ENCODE data around the gene MATN1. TPM values are rescaled to one million over a fixed set of nuclear protein-coding genes. Genes with fewer than 3 reads are reported as not detected.
"Not testable (repeated sequence)": the region's sequence is repeated elsewhere in the genome, so short reads cannot be mapped to it uniquely, and the experiment has no call there.

The MATN1 gene
- polyA plus RNA-seq (ENCODE audit: insufficient read length in 10 of 10) = 1 to 10 TPM in 5 of 10 donors, under 1 TPM in 5; 0.36 to 2.1 (median 1.0) TPM
- long read RNA-seq, donor 1 = 0 reads
- long read RNA-seq, donor 2 = 0 reads
- long read RNA-seq, donor 3 = 0 reads
- long read RNA-seq, donor 4 = 0 reads
- long read RNA-seq, donor 5 = 0 reads
- long read RNA-seq, donor 6 = 0 reads
- long read RNA-seq, donor 7 = 0 reads
- long read RNA-seq, donor 8 = 0 reads
- long read RNA-seq, donor 9 = 0 reads

- DNase-seq = no peak
These were observed at the start of gene MATN1 for GRCh38 chr1:30723331-30723755. Gene MATN1 (minus strand): TSS chr1:30723585. CDS start chr1:30723551, 34 bp downstream.

DNA sequence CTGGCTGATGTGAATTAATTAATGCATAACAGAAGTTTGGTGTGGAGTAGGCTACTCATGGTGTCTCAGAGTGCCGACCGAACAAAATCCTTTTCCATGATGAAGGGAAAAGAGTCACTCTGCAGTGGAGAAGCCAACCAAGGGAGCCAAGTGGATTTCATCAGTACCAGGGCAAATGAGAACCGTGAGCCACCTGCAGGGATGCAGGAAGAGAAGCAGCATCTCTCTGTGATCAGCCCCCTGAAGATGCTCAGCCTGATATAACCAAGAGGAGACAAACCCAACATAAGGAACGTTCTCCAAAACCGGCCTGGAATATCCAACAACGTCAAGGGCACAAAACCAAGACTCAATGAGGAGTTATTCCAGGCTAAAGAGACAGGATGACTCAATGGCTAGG lies 47.6 kb upstream of the MATN1 start:
- no peak for DNase-seq

DNA sequence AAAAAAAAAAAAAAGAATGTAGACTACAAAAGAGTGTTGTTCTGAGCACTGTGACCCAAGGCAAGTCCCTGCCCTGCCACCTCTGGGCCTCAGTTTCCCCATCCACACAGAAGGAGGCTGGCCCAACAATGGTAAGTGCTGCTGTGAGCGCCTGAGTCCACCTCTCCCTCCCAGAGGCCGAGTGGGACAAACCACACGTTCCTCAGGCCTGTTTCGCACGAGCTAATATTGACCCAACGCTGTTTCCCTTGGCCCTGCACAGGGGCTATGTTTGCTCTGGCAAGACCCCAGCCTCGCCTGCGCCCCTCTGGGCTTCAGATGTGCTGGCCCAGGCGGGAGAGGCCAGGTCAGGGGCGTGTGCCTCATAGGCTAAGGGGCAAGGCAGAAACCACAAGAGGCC lies 46.8 kb upstream of the MATN1 start:
- DNase-seq = no peak

GRCh38 chr1:30768830-30769718 lies 45.7 kb upstream of the MATN1 start:
- peak in 1 of 3 donors; percentile 56 for DNase-seq

DNA sequence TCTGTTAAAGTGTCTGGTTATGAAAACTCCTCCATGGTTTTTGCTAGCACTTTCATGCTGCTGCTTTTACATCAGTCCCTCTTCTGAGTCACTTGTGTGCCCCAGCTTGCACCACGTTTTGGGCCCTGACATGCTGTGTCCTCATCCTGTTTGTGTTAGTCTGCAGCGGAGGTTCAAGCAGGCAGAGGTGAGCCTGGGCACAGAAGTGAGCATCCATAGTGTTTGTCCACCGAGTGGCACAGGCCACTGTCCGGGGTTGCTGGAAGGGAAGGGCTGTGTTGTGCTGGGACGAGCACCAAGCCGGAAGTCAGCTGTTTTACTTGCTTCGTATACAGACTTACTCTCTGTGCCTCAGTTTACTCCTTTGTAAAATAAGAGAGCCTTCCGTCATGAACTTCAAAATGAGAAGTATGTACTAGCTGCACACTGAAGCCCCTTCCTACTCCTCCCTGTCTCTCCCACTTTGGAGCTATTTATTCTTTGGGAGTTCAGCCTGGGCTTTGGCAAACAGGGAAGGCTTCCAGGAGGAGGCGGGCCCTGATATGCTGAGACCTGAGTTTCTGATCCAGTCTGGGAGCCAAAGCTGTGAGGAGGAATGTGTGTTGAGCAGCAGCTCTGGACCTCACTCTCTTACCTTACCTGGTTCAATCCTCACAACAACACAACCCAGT lies 44.9 kb upstream of the MATN1 start:
- no peak for DNase-seq

DNA sequence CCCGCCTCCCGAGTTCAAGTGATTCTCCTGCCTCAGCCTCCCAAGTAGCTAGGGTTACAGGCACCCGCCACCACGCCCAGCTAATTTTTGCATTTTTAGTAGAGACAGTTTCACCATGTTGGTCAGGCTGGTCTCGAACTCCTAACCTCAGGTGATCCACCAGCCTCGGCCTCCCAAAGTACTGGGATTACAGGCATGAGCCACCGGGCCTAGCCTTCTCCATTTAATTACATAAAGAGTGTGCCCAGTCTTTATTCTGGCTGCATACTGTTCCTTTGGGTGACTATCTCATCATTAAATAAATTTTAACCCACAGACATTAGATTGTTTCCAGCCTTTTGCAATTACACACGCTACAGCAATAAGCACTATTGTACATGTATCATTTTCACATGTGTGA lies 43.6 kb upstream of the MATN1 start:
- DNase-seq = not testable (repeated sequence)

DNA sequence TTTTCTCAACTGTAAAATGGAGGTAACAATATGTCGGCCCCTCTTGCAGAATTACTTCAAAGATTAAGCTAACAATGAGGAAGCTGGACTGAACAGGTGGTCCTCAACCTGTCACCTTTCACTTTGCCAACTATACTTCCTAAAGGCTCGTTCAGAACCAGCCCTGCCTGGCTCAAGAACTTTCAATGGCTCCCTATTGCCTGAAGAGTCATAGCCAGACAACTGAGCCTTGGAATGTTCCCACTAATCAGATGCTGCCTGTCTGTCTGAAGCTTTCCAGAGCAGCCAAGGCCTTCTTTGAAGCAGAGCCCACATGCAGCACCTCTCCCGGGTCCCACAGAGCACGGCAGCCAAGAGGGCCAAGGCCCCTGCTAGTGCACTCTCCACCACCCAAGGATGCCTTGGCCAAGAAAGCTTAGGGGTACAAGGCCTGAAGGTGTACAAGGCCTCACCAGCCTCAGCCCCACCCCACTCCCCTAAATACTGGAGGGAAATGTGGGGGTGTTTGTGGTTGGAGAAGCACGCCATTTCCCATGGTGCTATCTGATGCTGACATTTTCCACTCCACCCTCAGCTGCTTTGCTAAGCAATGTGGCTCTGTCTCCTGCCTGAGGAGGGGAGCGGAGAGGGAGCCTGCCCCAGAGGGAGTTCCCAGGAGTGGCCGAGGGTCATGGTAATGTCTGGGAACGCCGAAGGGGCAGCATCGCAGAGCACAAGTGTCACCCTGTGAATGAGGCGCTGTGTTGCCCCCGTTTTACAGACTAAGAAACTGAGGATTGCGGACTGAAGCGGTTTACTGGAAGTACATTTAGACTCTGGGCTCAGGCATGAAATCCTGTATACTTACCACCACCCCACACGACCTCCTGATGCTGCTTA lies 42.4 kb upstream of the MATN1 start:
- no peak for DNase-seq

GRCh38 chr1:30764939-30765555 lies 41.7 kb upstream of the MATN1 start:
- no peak for DNase-seq

- no peak for DNase-seq
These were observed 41.0 kb upstream of the MATN1 start for GRCh38 chr1:30764396-30764795.

DNA sequence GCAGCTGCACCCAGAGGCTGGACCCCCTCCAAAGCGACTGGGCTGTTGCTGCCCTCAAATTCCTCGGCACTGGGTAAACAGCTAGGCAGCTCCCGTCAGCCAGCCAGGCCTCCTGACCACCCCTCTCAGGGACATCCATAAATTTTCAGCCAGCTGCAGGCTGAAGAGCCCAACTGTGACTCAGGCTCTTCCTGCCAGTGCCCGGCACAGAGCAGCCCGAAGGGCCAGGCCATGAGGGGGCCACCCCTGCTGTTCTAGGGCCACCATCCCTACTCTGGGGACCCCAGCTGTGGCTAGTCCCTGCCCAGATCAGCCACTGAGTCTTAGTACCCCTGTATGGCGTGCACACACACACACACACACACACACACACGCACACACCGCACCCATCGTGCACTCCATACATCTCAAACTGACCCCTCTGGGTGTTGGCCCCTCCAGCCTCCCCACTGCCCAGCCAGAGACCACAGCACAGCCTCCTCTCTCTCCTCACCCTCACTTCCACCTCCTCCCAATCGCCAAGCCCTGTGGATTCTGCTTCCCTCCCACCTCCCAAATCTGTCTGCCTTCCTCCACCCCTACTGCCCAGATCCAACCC lies 40.4 kb upstream of the MATN1 start:
- DNase-seq = peak in 2 of 3 donors; percentile 46 to 71

GRCh38 chr1:30762930-30763650 lies 39.7 kb upstream of the MATN1 start:
- DNase-seq = no peak

DNA sequence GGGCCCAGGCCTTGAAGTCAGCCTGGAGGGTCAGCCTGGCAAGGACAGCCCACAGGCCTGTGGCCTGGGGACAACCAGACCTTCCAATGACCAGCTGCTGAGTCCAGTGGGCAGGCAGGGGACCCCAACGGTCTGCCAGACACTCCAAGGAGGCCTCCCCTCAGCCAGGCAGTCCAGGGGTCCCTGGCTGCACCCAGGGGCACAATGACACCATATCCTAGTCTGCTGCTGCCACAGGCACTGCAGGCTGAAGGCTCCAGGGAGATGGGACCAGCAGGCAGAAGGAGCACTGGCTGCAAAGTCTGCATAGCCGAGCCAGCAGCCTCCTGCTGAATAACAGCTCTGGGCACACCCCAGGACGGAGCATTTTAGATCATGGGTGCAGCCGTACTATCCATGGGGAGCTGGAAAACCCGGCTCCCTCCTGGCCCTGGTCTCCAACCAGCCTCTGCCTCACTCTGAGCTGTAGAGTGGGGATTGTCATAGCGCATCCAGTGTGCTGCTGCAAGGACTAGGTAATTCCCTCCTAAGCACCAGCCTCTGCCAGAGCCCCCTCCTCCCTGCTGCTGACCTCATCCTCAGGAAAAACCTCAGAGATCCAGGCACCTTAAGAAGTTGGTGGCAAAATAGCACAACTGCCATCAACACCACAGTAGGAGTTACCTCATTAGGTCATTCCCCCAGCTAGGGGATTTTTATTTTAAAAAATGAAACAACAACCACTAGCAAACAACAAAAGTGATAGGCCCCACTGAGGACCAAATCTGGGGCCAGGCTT lies 39.0 kb upstream of the MATN1 start:
- DNase-seq = no peak

GRCh38 chr1:30761381-30762151 lies 38.2 kb upstream of the MATN1 start:
- peak in 1 of 3 donors; percentile 66 for DNase-seq

DNA sequence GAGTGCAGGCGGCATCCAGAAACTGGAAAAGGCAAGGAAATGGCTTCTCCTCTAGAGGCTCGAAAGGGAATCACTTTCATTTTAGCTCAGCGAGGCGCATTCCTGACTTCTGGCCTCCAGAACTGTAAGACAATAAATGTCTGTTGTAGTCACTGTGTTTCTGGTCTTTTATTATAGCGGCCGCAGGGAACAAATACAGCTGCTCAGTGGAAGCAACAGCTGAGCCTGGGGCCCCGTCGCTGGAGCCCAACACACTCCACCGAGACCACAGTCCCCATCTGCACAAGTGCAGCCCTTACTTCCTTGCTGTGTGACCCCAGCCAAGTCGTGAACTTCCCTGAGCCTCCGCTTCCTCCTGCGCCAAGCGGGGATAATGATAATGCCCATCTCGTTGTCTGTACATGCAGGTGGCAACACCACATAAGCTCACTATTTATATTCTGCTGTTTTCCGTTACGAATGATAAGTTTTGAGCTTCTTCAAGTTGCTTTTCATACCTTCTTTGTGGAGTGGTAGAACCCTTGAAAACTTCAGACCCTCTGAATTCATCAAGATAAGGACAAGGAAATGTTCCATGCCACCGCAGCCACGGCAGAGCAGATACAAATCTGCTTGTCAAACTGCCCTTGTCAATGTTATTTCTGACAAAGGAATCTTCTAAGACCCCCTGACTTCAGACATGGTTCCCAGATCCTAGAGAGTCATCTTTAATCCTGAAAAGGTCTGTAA lies 37.4 kb upstream of the MATN1 start:
- peak in 1 of 3 donors; percentile 86 for DNase-seq

DNA sequence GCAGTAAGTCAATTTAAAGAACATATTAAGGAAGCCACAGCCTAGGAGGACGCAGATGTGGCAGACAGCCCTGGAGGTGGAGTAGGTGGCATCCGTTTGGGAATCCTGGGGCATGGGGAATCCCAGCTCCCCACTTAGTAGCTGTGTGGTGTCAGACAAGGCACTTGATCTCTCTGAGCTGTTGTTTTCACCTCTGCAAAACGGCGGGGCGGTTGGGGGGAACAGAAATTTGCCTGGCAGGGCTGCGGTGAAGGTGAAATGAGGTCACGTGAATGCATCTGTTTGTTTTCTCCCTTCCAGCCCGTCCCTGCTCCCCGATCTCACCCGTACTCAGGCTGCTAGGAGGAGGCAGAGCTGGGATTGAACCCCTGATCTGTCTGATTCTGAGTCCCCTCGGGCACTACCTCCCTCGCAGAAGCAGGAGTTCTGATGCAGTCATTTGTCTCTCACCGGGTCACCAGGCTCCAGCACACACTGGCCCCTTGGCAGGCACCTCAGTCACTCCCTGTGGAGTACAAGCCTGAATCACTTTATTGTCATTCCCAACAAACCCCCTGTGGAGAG lies 36.4 kb upstream of the MATN1 start:
- DNase-seq = no peak

GRCh38 chr1:30758785-30759380 lies 35.5 kb upstream of the MATN1 start:
- peak in 1 of 3 donors; percentile 71 for DNase-seq

All from muscle of back (tissue), 13 donors.